GM18519 (cell line): ENCODE results near the gene GPR137B.
"Not testable (repeated sequence)": the region's sequence is repeated elsewhere in the genome, so short reads cannot be mapped to it uniquely, and the experiment has no call there.

Source experiments
- ATAC-seq: cut with Tn5 transposase; IDR thresholded peaks from one replicate; pipeline ENCODE4 v1.9.1; 2021; ENCODE audit warnings: mild to moderate bottlenecking, moderate library complexity; ENCODE audit not compliant: unreplicated experiment, low FRiP score

The GPR137B gene

GRCh38 chr1:236158719-236159118, 16.4 kb downstream of the GPR137B start:
- no peak for ATAC-seq

GRCh38 chr1:236159704-236160539, 17.6 kb downstream of the GPR137B start:
- peak; percentile 31 for ATAC-seq

GRCh38 chr1:236160540-236161127, 18.3 kb downstream of the GPR137B start:
- no peak for ATAC-seq

- no peak for ATAC-seq
Measured at GRCh38 chr1:236161230-236161629, 18.9 kb downstream of the GPR137B start.

GRCh38 chr1:236161755-236162154, 19.4 kb downstream of the GPR137B start:
- ATAC-seq: not testable (repeated sequence)

GRCh38 chr1:236163463-236164153, 21.3 kb downstream of the GPR137B start:
- ATAC-seq: no peak

- ATAC-seq: no peak
Measured at GRCh38 chr1:236164273-236164672, 21.9 kb downstream of the GPR137B start.

DNA sequence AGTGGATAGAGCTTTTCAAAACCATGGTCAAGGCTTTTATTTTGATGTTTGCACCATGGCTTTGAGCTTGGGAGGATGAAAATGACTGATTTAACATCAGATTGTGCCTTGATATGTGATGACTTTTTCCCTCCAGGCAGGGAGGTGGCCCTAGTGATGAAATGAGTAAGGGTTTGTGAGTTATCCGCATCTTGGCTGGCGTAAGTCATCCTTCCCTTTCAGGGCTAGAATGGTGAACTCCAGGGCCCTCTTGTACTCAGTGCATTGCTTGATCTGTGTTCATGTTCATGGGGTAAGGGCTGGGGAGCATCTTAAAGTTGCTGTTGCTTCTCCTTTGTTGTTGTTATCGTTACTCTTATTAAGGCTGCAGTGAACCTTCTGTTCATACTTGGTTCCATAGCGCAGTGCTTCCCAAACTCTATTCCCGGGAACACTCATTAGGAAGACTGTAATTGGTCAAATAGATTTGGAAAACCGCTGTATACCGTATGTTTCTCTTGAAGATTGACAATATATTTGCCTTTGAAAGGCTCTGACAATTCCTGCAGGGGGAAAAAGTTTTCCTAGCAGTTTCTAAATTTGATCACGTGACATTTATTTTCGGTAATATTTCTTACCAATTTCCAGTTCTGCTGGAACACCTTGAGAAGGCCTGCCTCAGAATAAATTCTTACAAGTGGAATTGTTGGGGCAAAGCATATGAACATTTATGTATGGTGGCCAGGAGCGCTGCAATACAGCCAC, 23.1 kb downstream of the GPR137B start:
- no peak for ATAC-seq

- ATAC-seq: no peak
Measured at GRCh38 chr1:236166041-236166440, 23.7 kb downstream of the GPR137B start.

- no peak for ATAC-seq
Measured at GRCh38 chr1:236167154-236167553, 24.8 kb downstream of the GPR137B start.

- no peak for ATAC-seq
Measured at GRCh38 chr1:236167578-236167977, 25.2 kb downstream of the GPR137B start.

GRCh38 chr1:236168716-236169429, 26.5 kb downstream of the GPR137B start:
- ATAC-seq: no peak

- ATAC-seq: no peak
Measured at GRCh38 chr1:236172041-236172579, 29.8 kb downstream of the GPR137B start.

DNA sequence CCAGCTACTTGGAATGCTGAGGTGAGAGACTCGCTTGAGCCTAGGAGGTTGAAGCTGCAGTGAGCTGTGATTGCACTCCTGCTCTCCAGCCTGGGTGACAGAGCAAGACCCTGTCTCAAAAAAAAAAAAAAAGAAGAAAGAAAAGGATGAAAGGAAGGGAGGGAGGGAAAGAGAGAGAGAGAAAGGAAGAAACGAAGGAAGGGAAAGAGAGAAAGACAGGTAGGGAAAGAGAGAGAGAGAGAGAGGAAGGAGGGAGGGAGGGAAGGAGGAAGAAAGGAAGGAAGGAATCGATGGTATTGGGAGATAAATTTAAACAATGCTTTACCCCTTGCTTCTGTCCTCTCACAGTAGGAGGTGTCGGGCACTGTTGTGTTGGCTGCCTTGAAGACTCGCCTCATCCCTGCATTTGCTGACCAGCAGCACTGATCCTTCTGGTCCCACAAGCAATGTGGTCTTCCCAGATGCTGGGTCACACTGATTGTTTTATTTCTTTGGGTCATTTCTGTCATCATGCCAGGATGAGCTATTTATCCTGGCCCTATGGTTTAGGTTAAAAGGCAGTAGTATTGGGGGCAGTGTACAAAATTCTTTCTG, 30.9 kb downstream of the GPR137B start:
- ATAC-seq: no peak

GRCh38 chr1:236175642-236176336, 33.5 kb downstream of the GPR137B start:
- ATAC-seq: peak; percentile 59

DNA sequence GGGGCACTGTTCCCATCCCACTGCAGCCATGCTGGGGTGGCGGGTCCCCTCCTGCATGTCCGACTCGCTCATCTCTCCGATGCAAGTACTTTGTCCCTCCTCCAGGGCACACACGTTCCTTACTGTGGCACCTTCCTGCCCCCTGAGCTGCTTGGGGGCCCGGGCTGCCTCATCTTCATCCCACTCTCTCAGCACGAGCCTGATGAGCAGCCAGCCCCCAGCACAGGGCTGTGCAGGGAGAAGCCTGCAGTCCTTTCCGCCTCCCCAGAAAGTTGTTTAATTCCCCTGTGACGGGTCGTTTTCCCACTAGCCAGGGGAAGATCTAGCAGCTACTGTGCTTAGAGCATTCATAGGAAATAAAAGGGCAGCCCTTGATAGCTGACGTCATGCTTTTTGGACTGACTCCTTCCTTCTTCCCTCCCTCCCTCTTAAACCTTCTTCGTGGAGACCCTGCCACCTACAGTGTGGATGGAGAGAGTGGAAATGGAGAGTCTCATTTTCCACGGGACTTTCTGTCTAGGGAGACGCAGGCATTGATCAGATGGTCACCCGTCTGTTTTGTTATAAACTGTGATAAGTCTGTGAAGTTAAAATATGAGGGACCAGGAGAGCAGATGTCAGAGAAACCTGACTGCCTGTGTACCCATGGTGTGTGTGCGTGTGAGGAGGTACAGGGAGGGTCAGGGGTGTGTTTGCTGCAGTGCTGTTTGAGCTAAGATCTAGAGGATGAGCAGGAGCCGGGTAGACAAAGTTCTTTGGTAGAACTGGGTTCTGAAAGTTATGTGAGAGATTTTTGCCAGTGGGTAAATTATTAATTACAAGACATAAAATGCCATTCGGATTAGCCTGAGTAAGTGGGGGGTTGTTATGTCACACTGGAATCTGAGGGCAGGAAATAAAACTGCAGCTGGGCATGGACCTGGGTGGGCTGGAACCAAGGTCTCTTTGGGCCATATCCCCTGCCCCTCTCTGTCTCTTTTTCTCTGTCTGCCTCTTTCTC, 34.3 kb downstream of the GPR137B start:
- ATAC-seq: no peak

DNA sequence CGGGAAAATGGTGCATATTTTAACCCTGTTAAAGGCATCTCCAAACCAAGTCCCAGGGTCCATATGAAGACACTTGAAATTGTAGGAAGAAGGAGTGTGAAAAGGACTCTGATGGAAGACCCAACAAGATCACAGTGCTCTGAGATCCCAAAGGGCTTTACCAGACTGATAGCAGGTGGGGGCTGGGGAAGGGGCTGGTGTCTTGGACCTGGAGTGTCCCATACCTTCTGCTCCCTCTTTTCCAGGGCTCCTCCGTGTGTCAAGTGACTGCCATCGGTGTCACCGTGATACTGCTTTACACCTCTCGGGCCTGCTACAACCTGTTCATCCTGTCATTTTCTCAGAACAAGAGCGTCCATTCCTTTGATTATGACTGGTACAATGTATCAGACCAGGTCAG, 37.3 kb downstream of the GPR137B start:
- no peak for ATAC-seq

GRCh38 chr1:236181059-236181458, 38.7 kb downstream of the GPR137B start:
- no peak for ATAC-seq
